Measurements from ENCODE around the gene OGFOD3. TPM values are rescaled to one million over a fixed set of nuclear protein-coding genes. Genes with fewer than 3 reads are reported as not detected.
A peak's percentile ranks its signal among the peaks of the same experiment; 100 is the strongest.

The OGFOD3 gene
- total and polyA plus RNA-seq, 9 of the 15 experiments (the other 6 are each of a cell fraction or from before 2014, with no cell fraction given), result 0.69 to 44.7 (median 18.9) TPM

DNA sequence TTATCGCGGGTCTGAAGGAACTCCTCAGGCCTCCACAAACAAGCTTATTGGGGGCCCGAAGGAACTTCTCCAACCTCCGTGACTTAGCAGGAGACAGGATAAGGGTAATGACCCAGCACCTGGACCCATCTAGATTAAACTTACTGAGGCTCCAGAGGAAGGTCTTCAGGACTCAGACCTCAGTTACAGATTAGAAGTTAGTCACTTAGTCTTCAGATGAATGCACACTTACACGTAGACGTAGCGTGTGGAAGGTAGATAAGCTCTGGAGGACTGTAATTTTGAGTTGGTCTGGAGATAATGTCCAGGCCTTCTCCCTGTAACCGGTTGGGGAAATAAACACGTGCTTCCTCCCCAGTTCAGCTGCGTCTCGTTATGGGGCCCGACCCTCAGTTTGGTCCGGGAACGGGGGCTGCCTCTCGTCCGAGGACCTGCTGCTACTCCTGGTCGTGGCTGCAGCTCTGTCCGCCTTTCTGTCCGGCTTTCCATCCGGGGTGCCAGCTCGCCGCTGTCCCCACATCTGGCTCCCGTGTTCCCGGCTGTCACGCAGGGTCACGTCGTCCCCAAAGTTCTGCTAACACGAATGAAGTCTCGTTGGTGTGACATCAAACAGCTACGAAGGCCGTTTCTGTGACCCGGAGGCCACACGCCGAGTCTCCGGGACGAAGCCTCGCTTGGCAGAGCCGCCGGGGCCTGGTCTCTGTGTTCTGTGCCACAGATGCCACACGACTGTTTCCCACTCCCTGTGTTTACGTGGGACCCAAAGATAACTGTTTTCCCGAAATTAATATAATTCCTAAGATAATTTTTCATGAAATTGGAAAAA lies 73.0 kb downstream of the OGFOD3 start (continued):
- TF ChIP-seq, protein P1, sequence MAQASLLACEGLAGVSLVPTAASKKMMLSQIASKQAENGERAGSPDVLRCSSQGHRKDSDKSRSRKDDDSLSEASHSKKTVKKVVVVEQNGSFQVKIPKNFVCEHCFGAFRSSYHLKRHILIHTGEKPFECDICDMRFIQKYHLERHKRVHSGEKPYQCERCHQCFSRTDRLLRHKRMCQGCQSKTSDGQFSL (CRISPR knock-in tag; IDR thresholded peaks at IDR 0.05), result no peak
- TF ChIP-seq, protein P1 (tag; IDR thresholded peaks at IDR 0.05), result peak in 1 of 2 experiments; percentile 79; a peak in 2 of 4 replicates
- no peak for TF ChIP-seq HNRNPL (IDR thresholded peaks at IDR 0.05; ENCODE audit: low read depth, low read length)
- peak in 1 of 2 experiments; percentile 84; a peak in 3 of 4 replicates for TF ChIP-seq RCOR1 (IDR thresholded peaks at IDR 0.05; ENCODE audit: borderline replicate concordance in 1 of 2, low read depth in 2 of 2, low read length in 2 of 2)
- TF ChIP-seq CC2D1A (IDR thresholded peaks at IDR 0.05), result peak; percentile 95
- TF ChIP-seq ZNF699 (CRISPR knock-in tag; IDR thresholded peaks at IDR 0.05; ENCODE audit: insufficient replicate concordance), result peak; percentile 7
- TF ChIP-seq, protein P2, sequence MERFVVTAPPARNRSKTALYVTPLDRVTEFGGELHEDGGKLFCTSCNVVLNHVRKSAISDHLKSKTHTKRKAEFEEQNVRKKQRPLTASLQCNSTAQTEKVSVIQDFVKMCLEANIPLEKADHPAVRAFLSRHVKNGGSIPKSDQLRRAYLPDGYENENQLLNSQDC (CRISPR knock-in tag; IDR thresholded peaks at IDR 0.05), result no peak; the same call in 1 of the 2 replicates
- peak; percentile 93 for TF ChIP-seq ZNF668 (CRISPR knock-in tag; IDR thresholded peaks at IDR 0.05)
- no peak for TF ChIP-seq CAMTA2 (CRISPR knock-in tag; conservative IDR thresholded peaks at IDR 0.05)
- TF ChIP-seq NFIC (IDR thresholded peaks at IDR 0.05), result peak; percentile 93
- TF ChIP-seq, protein P3, sequence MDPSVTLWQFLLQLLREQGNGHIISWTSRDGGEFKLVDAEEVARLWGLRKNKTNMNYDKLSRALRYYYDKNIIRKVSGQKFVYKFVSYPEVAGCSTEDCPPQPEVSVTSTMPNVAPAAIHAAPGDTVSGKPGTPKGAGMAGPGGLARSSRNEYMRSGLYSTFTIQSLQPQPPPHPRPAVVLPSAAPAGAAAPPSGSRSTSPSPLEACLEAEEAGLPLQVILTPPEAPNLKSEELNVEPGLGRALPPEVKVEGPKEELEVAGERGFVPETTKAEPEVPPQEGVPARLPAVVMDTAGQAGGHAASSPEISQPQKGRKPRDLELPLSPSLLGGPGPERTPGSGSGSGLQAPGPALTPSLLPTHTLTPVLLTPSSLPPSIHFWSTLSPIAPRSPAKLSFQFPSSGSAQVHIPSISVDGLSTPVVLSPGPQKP (CRISPR knock-in tag; IDR thresholded peaks at IDR 0.05), result no peak
- TF ChIP-seq SMARCC2 (IDR thresholded peaks at IDR 0.05; ENCODE audit: low read depth), result peak; percentile 96
- TF ChIP-seq, protein P4, sequence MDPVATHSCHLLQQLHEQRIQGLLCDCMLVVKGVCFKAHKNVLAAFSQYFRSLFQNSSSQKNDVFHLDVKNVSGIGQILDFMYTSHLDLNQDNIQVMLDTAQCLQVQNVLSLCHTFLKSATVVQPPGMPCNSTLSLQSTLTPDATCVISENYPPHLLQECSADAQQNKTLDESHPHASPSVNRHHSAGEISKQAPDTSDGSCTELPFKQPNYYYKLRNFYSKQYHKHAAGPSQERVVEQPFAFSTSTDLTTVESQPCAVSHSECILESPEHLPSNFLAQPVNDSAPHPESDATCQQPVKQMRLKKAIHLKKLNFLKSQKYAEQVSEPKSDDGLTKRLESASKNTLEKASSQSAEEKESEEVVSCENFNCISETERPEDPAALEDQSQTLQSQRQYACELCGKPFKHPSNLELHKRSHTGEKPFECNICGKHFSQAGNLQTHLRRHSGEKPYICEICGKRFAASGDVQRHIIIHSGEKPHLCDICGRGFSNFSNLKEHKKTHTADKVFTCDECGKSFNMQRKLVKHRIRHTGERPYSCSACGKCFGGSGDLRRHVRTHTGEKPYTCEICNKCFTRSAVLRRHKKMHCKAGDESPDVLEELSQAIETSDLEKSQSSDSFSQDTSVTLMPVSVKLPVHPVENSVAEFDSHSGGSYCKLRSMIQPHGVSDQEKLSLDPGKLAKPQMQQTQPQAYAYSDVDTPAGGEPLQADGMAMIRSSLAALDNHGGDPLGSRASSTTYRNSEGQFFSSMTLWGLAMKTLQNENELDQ (CRISPR knock-in tag; IDR thresholded peaks at IDR 0.05; ENCODE audit: borderline replicate concordance), result no peak
- TF ChIP-seq ZNF347 (CRISPR knock-in tag; IDR thresholded peaks at IDR 0.05; ENCODE audit: low read depth), result no peak
- TF ChIP-seq, protein P5, sequence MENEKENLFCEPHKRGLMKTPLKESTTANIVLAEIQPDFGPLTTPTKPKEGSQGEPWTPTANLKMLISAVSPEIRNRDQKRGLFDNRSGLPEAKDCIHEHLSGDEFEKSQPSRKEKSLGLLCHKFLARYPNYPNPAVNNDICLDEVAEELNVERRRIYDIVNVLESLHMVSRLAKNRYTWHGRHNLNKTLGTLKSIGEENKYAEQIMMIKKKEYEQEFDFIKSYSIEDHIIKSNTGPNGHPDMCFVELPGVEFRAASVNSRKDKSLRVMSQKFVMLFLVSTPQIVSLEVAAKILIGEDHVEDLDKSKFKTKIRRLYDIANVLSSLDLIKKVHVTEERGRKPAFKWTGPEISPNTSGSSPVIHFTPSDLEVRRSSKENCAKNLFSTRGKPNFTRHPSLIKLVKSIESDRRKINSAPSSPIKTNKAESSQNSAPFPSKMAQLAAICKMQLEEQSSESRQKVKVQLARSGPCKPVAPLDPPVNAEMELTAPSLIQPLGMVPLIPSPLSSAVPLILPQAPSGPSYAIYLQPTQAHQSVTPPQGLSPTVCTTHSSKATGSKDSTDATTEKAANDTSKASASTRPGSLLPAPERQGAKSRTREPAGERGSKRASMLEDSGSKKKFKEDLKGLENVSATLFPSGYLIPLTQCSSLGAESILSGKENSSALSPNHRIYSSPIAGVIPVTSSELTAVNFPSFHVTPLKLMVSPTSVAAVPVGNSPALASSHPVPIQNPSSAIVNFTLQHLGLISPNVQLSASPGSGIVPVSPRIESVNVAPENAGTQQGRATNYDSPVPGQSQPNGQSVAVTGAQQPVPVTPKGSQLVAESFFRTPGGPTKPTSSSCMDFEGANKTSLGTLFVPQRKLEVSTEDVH (IDR thresholded peaks at IDR 0.05; ENCODE audit: low read depth, partially characterized antibody), result peak; percentile 26
- no peak for TF ChIP-seq FIP1L1 (IDR thresholded peaks at IDR 0.05; ENCODE audit: low read depth, low read length, poor library complexity, severe bottlenecking)
- peak; percentile 89 for TF ChIP-seq PHB2 (IDR thresholded peaks at IDR 0.05; ENCODE audit: low read depth)
- TF ChIP-seq NFYB (IDR thresholded peaks at IDR 0.05; ENCODE audit: extremely low read depth, insufficient read length), result no peak
- peak in 1 of 2 experiments; percentile 28; a peak in 1 of 4 replicates for TF ChIP-seq NRF1 (conservative IDR thresholded peaks at IDR 0.05 in 1 of 2, IDR thresholded peaks at IDR 0.05 in 1 of 2)
- TF ChIP-seq SIRT6 (IDR thresholded peaks at IDR 0.05; ENCODE audit: low read depth, low read length), result no peak
